Stimulated activated CD4-positive, alpha-beta T cell treated with anti-CD3 and anti-CD28 coated beads, Interleukin-12 subunit alpha, Interleukin-12 subunit beta, amount 100 ng/mL, for 4 hours (primary cell): ENCODE data around the gene RXFP2.

Experiments used
- DNase-seq: peaks from one replicate; pipeline ENCODE4 v3.0.0-alpha.2; 2020

The RXFP2 gene

GRCh38 chr13:31835932-31836331 lies 96.6 kb downstream of the RXFP2 start:
- DNase-seq, result no peak

GRCh38 chr13:31843044-31843443 lies 103.7 kb downstream of the RXFP2 start:
- no peak for DNase-seq

GRCh38 chr13:31846182-31846938 lies 107.0 kb downstream of the RXFP2 start:
- DNase-seq, result peak; percentile 55

- DNase-seq, result no peak
Measured at GRCh38 chr13:31846961-31847752, 107.8 kb downstream of the RXFP2 start.

GRCh38 chr13:31848621-31849020 lies 109.3 kb downstream of the RXFP2 start:
- DNase-seq, result no peak

GRCh38 chr13:31849206-31849605 lies 109.9 kb downstream of the RXFP2 start:
- DNase-seq, result no peak

- no peak for DNase-seq
Measured at GRCh38 chr13:31850041-31850555, 110.8 kb downstream of the RXFP2 start.

- DNase-seq, result no peak
Measured at GRCh38 chr13:31851216-31851615, 111.9 kb downstream of the RXFP2 start.
